Mammary epithelial cell (primary cell): ENCODE measurements around the gene SRRT.

Source experiments
- CTCF ChIP-seq, 2 donors: IDR thresholded peaks in 1 of 2; conservative IDR thresholded peaks in 1 of 2; 2 replicates each; pipeline ENCODE4 v1.5.1; 2011 to 2012; ENCODE audit warnings: inconsistent platforms in 2 of 2, low read length in 2 of 2, mild to moderate bottlenecking in 2 of 2, control low read depth in 1 of 2, low read depth in 1 of 2; ENCODE audit not compliant: insufficient read depth in 1 of 2; ENCODE audit errors: extremely low read depth in 1 of 2
- EZH2 ChIP-seq: IDR thresholded peaks from 2 replicates; pipeline ENCODE4 v1.6.1; 2012; ENCODE audit warnings: low read length, inconsistent platforms, borderline replicate concordance

DNA sequence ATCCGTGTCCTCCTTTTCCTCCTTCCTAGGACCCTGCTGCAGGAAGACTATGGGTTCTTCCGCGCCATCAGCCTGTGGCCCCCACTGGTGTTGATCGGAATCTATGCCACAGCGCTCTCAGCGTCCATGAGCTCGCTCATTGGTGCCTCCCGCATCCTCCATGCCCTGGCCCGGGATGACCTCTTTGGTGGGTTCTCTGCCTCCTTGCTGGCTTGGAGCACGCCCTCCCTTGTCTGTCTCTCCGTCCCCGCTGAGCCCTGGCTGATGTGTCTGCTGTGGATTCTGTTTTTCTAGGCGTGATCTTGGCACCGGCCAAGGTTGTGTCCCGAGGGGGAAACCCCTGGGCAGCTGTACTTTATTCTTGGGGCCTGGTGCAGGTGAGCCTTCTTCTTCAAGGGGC, 15.0 kb upstream of the SRRT start:
- TF ChIP-seq CTCF (conservative IDR thresholded peaks at IDR 0.05 in 1 of 2, IDR thresholded peaks at IDR 0.05 in 1 of 2; ENCODE audit: extremely low read depth in 1 of 2, insufficient read depth in 1 of 2, low read depth in 1 of 2, low read length in 2 of 2) (no peak), EZH2 (no peak)
